IMR-90 (cell line): Measurements from ENCODE around the gene YEATS4. TPM values are rescaled to one million over a fixed set of nuclear protein-coding genes. Genes with fewer than 3 reads are reported as not detected.
"Not testable (repeated sequence)": the region's sequence is repeated elsewhere in the genome, so short reads cannot be mapped to it uniquely, and the experiment has no call there.

Experiments
- ATAC-seq: fragments of 200-7000 bp; cut with Tn5 transposase; 2 replicates; pipeline ENCODE4 v1.9.1; 2020; ENCODE audit warnings: low read depth, mild to moderate bottlenecking, moderate library complexity
- BruUV-seq: library from RNA; stranded (reverse); fragments of 400-500 nt; replicated peaks from 2 replicates; lab custom pipeline; 2021; lab: Mats Ljungman, UMichigan
- CTCF ChIA-PET: fragments of 300-600 bp; formaldehyde crosslinking; extraction: SDS; loops from one replicate; lab custom pipeline; 2021; ENCODE audit warnings: antibody characterized with exemption; lab: Yijun Ruan, JAX
- POLR2A ChIA-PET: fragments of 300-600 bp; sonication (Branson Sonifier 250); formaldehyde crosslinking; loops from one replicate; lab custom pipeline; 2022; ENCODE audit warnings: antibody characterized with exemption; ENCODE audit not compliant: unreplicated experiment; lab: Charles Lee
- DNase-seq: peaks from one replicate; pipeline ENCODE4 v3.0.0; 2013
- H2AFZ ChIP-seq: replicated peaks from 2 replicates; pipeline ENCODE3; 2013; ENCODE audit warnings: low read length, mild to moderate bottlenecking; ENCODE audit not compliant: poor library complexity
- H2AK5ac ChIP-seq: 2 replicates; pipeline ENCODE4 v1.6.1; 2013; ENCODE audit warnings: low read depth, low read length, inconsistent platforms
- H2AK9ac ChIP-seq: replicated peaks from 2 replicates; pipeline ENCODE3; 2013; ENCODE audit warnings: mild to moderate bottlenecking, low read depth, low read length, moderate library complexity; ENCODE audit not compliant: poor library complexity
- H2BK120ac ChIP-seq: 2 replicates; pipeline ENCODE4 v1.6.1; 2013; ENCODE audit warnings: low read depth, low read length, inconsistent platforms
- H2BK15ac ChIP-seq: 3 replicates; pipeline ENCODE4 v1.6.1; 2013; ENCODE audit warnings: low read depth, low read length, inconsistent platforms
- H2BK20ac ChIP-seq: 2 replicates; pipeline ENCODE4 v1.6.1; 2013; ENCODE audit warnings: low read depth, mild to moderate bottlenecking, inconsistent platforms, low read length, moderate library complexity
- H2BK5ac ChIP-seq: 2 replicates; pipeline ENCODE4 v1.6.1; 2013; ENCODE audit warnings: mild to moderate bottlenecking, low read depth, low read length, inconsistent platforms; ENCODE audit not compliant: poor library complexity, severe bottlenecking
- H3K14ac ChIP-seq: replicated peaks from 2 replicates; pipeline ENCODE4 v1.6.1; 2013; ENCODE audit warnings: low read depth, low read length, inconsistent platforms
- H3K18ac ChIP-seq: 2 replicates; pipeline ENCODE4 v1.6.1; 2013; ENCODE audit warnings: low read depth, low read length, control low read depth
- H3K23ac ChIP-seq: 2 replicates; pipeline ENCODE4 v1.6.1; 2013; ENCODE audit warnings: low read depth, low read length, inconsistent platforms
- H3K27ac ChIP-seq: 2 replicates; pipeline ENCODE4 v1.5.1; 2013; ENCODE audit warnings: mild to moderate bottlenecking, control low read depth, low read length; ENCODE audit not compliant: insufficient read depth
- H3K27me3 ChIP-seq: 2 replicates; pipeline ENCODE4 v1.6.1; 2013; ENCODE audit warnings: low read length; ENCODE audit not compliant: control insufficient read depth, insufficient read depth
- H3K36me3 ChIP-seq: 2 replicates; pipeline ENCODE4 v1.6.1; 2013; ENCODE audit warnings: low read length, mixed read lengths; ENCODE audit not compliant: control insufficient read depth, insufficient read depth
- H3K4ac ChIP-seq: 2 replicates; pipeline ENCODE4 v1.6.1; 2013; ENCODE audit warnings: low read depth, low read length, inconsistent platforms
- H3K4me1 ChIP-seq: 2 replicates; pipeline ENCODE4 v1.6.1; 2013; ENCODE audit warnings: low read length, mixed read lengths; ENCODE audit not compliant: control insufficient read depth, insufficient read depth
- H3K4me2 ChIP-seq: 2 replicates; pipeline ENCODE4 v1.6.1; 2013; ENCODE audit warnings: low read depth, mild to moderate bottlenecking, control low read depth, low read length, moderate library complexity
- H3K4me3 ChIP-seq: 2 replicates; pipeline ENCODE4 v1.5.1; 2013; ENCODE audit warnings: low read depth, mild to moderate bottlenecking, control low read depth, low read length, moderate library complexity; ENCODE audit not compliant: insufficient read depth
- H3K56ac ChIP-seq: 2 replicates; pipeline ENCODE4 v1.6.1; 2013; ENCODE audit warnings: low read length, inconsistent platforms; ENCODE audit not compliant: insufficient read depth; ENCODE audit errors: extremely low read depth
- H3K79me1 ChIP-seq, 2 experiments: 2 replicates each; pipeline ENCODE4 v1.6.1; 2013; ENCODE audit warnings: low read length in 2 of 2, inconsistent platforms in 1 of 2, low read depth in 1 of 2
- H3K9ac ChIP-seq: 2 replicates; pipeline ENCODE4 v1.6.1; 2013; ENCODE audit warnings: low read depth, low read length, control low read depth
- H3K9me1 ChIP-seq: 2 replicates; pipeline ENCODE4 v1.6.1; 2013; ENCODE audit warnings: low read length, inconsistent platforms; ENCODE audit not compliant: insufficient read depth
- H3K9me3 ChIP-seq: 2 replicates; pipeline ENCODE4 v1.6.1; 2013; ENCODE audit warnings: low read length; ENCODE audit not compliant: control insufficient read depth, insufficient read depth
- H4K20me1 ChIP-seq: 2 replicates; pipeline ENCODE4 v1.6.1; 2013; ENCODE audit warnings: low read length, inconsistent platforms; ENCODE audit not compliant: insufficient read depth
- H4K5ac ChIP-seq: 2 replicates; pipeline ENCODE4 v1.6.1; 2013; ENCODE audit warnings: mild to moderate bottlenecking, low read depth, low read length, control low read depth
- H4K8ac ChIP-seq, 2 experiments: 2 replicates each; pipeline ENCODE4 v1.6.1; 2013; ENCODE audit warnings: low read depth in 2 of 2, low read length in 2 of 2, control low read depth in 1 of 2, inconsistent platforms in 1 of 2
- H4K91ac ChIP-seq: 2 replicates; pipeline ENCODE4 v1.6.1; 2013; ENCODE audit warnings: low read depth, low read length, inconsistent platforms; ENCODE audit not compliant: insufficient read depth
- WGBS, 2 experiments: methylation state at CpG; one replicate each; pipeline versions ENCODE4 v1.1.5 to v1.1.7; 2013; ENCODE audit warnings: missing lambda C conversion rate in 2 of 2; ENCODE audit not compliant: insufficient read length in 1 of 2; ENCODE audit errors: extremely low coverage in 2 of 2; 5-methylcytosine and 5-hydroxymethylcytosine counted together
- dilution Hi-C: fragments of 300-500 bp; cut with HindIII; formaldehyde crosslinking; loops from one replicate; pipeline ENCODE4 v1.14.3; 2018; ENCODE audit warnings: low sequenced_read_pairs; ENCODE audit not compliant: unreplicated experiment
- in situ Hi-C: fragments of 300-500 bp; cut with MboI; formaldehyde crosslinking; loops from 3 replicates; pipeline ENCODE4 v1.14.3; 2019; ENCODE audit warnings: low sequenced_read_pairs, inconsistent platforms, mixed read lengths
- intact Hi-C: fragments of 100-400 bp; cut with micrococcal nuclease; formaldehyde crosslinking; loops from 2 replicates; pipeline ENCODE4 v1.10.0; 2022
- polyA plus RNA-seq, 3 experiments: library from polyadenylated mRNA; depleted of rRNA; stranded (reverse); fragments of >200 nt; gene quantifications; 2 replicates each; pipeline ENCODE4 v1.2.3, GENCODE V29; 2012; ENCODE audit warnings: low replicate concordance in 1 of 3
- total RNA-seq: library from RNA; depleted of rRNA; stranded (reverse); fragments of >200 nt; gene quantifications from 2 replicates; pipeline ENCODE4 v1.2.3, GENCODE V29; 2012

Gene YEATS4
- total and polyA plus RNA-seq, 2 of the 4 experiments (the other 2 are of a cell fraction), result 6.9 to 15.1 TPM

GRCh38 chr12:69317233-69317632 is 42.3 kb upstream of the YEATS4 start:
- H2BK20ac ChIP-seq, H2BK5ac ChIP-seq, H4K5ac ChIP-seq, POLR2A ChIA-PET, in situ Hi-C loops, H3K9ac ChIP-seq, ATAC-seq, H3K4me1 ChIP-seq, BruUV-seq, intact Hi-C loops, H4K8ac ChIP-seq, H3K36me3 ChIP-seq, H2AK9ac ChIP-seq, H3K18ac ChIP-seq, H2BK15ac ChIP-seq, H2BK120ac ChIP-seq, H3K9me1 ChIP-seq, H3K27me3 ChIP-seq, H2AFZ ChIP-seq, DNase-seq, H3K4ac ChIP-seq, H3K14ac ChIP-seq, H3K4me3 ChIP-seq, H3K56ac ChIP-seq, H3K23ac ChIP-seq, H3K4me2 ChIP-seq, dilution Hi-C loops, H3K79me1 ChIP-seq, H4K91ac ChIP-seq, CTCF ChIA-PET, H3K27ac ChIP-seq, H3K9me3 ChIP-seq, H4K20me1 ChIP-seq, H2AK5ac ChIP-seq: not testable (repeated sequence)
- 20% methylated on average over 1 of the region's 2 CpGs; no CpG with 5 or more reads in 1 of the 2 experiments for WGBS, 2 experiments
